Measurements from ENCODE around the gene FPR3.

GRCh38 chr19:51783372-51783771 is 11.6 kb upstream of the FPR3 start:
- TF ChIP-seq RBBP5 (IDR thresholded peaks at IDR 0.05; ENCODE audit: borderline replicate concordance, insufficient read depth, low read length, poor library complexity, severe bottlenecking) (no peak), RERE (CRISPR knock-in tag; IDR thresholded peaks at IDR 0.05; ENCODE audit: borderline replicate concordance) (no peak), CTCF (IDR thresholded peaks at IDR 0.05 in 2 of 3, conservative IDR thresholded peaks at IDR 0.05 in 1 of 3; ENCODE audit: insufficient read depth in 2 of 3, low read depth in 1 of 3, low read length in 3 of 3) (peak; percentile 65 to 72 (median 66)), ZNF175 (CRISPR knock-in tag; IDR thresholded peaks at IDR 0.05; ENCODE audit: low read depth) (peak; percentile 43; the same call in 1 of the 2 replicates), SMC3 (conservative IDR thresholded peaks at IDR 0.05; ENCODE audit: insufficient read depth, low read depth, low read length) (peak; percentile 42; the same call in 1 of the 2 replicates), ARID4B (CRISPR knock-in tag; IDR thresholded peaks at IDR 0.05) (no peak), ZNF780A (CRISPR knock-in tag; IDR thresholded peaks at IDR 0.05) (no peak), MEF2D (tag; conservative IDR thresholded peaks at IDR 0.05; ENCODE audit: low read depth) (no peak)
